Hematopoietic multipotent progenitor cell treated with erythropoietin and hydrocortisone succinate and interleukin-3 and kit ligand, for 17 days (in vitro differentiated cells): Measurements from ENCODE around the gene PLA2G4A.
"Not testable (repeated sequence)": the region's sequence is repeated elsewhere in the genome, so short reads cannot be mapped to it uniquely, and the experiment has no call there.

ENCODE experiments used
- DNase-seq: peaks from one replicate; pipeline ENCODE4 v3.0.0-alpha.2; 2015; ENCODE audit warnings: low spot score

PLA2G4A gene

DNA sequence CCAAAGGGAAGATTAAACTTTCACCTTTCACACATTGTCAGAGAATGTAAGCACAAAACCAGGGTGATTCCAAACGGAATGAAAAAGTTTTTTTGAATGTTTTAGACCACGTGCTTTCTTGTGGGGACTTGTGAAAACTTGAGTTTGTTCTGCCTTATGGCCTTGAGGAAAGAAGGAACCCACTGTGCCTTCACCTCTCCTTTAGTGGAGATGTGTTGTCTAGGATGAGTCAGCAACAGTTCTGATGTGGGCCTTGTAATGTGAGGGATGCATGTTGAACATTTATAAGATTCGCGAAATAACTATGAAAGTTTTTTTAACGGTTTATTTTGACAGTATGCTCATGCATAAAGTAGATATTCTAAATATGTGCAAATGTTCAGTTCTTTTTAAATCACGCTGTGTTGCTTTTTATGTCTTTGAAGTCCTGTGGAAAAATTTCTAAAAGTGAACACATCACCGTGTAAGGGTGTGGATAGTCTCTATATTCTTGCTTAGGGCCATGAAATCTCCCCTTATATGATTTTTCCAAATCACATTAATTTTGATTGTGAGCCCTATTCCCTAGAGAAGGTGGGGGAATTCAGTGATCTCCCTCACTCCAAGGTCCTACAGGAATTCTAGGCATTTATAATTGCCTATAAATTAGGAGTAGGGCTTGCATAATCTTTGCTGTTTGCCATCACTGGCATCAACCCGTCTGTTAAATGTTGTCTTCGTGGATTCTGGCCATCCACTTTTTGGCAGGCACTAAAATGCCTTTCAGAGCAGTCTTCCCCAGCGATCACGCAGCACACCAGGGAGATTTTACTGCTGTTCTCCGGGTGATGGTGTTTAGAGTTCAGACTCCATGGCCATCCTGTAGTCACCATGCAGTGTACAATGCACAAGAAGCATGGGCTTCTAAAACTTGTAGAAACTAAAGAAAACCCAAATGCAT, 47.4 kb downstream of the PLA2G4A start:
- no peak for DNase-seq

DNA sequence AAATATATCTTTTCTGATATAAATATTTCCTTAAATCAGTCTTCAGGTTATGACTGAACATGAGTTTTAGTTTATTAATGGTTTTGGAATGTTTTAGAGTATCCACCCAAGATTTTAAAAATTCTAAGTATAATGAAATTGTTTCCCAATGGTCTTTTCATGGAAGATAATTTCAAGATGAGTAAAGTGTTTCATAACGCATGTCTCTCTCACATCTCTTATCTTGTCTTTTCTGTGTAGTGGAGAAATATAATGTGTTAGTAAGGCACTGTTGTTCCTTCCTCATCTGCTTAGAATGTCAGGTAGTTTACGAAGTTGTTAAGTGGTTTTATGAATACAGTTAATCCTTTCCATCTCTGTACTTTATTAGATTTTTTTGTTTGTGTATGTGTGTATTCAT, 49.6 kb downstream of the PLA2G4A start:
- no peak for DNase-seq

DNA sequence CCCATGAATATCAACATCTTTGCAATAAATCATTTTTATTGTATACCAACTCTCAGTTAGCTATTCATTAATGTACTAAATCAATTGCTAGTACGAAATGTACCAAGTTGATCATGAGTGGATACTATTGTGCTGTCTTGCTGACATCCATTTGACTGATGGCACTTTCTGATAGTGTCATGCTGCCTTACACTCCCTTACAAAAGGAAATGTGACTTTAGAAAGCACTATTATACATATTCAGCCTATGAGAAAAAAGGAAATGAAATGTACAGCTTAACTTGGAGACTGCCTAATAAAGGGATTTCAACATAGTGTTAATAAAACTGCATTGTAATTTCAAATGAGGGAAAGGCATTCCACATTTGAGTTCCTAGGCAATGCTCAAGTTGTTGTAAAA, 52.2 kb downstream of the PLA2G4A start:
- DNase-seq = no peak

DNA sequence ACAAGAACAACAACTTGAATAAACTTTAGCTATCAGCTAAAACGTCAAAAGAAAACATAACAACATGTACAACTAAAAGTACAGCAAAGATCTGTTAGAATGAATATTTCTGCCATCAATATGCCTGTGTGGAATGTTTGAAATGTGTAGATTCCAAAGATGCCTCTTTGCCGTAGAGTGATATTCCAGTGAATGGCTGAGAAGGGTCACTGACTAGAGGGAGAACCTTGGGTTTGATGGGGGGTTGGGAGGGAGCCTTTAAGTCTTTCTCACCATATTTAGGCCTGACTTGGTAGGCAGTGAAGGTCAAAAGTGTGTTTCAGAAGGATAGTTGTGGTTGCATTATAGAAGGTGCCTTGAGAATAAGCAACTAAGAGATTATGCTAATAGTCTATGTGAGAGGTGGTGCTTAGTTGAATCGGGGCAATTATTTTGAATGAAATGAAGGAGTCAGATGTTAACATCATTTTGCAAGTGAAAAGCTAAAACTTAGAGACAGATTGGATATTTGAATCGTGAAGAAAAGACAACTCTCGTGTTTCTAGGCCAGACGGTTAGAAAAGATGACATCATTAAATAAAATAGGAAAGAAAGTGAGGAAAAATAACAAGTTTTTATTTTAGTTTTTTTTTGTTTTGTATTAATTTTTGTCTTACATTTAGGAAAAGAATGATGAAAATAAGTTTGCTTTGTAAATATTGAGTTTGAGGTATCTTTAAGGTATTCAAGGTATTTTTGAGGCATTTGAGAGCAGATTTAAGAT, 53.8 kb downstream of the PLA2G4A start:
- no peak for DNase-seq

DNA sequence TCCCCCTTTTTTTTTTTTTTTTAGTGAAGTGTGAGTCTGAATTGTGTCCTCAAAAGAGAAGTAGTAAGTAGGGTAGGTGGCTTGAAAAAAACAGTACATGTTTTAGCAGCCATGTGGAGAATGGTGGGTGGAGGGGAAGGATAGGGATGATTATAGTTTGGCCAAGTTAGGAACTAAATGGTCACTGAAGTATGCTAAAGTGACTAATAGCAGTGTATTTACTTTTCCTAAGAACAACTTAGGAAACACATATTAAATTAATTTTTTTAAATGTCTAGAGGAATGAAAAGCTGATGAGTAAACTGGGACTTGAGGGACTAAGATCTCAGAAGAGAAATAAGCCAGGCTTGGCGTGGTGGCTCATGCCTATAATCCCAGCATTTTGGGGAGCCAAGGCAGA, 55.5 kb downstream of the PLA2G4A start:
- DNase-seq = no peak

DNA sequence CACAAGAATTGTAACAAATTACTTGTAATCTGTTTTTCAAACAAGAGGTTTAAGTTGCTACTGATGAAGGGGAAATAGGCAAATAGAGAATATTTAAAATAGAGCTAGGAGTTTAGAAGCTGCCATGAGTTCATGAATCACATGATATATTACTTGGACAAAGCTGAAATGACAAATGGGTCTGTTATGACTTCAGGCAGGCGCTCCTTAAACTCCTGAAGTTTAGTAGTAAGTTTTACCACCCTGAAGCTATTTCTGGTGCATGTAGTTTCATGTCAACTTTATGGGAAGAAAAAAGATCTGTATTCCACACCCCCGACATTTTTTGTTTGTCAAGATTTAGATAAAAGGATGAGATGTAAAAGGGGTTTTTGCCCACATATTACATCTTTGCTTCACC, 58.5 kb downstream of the PLA2G4A start:
- DNase-seq = no peak

DNA sequence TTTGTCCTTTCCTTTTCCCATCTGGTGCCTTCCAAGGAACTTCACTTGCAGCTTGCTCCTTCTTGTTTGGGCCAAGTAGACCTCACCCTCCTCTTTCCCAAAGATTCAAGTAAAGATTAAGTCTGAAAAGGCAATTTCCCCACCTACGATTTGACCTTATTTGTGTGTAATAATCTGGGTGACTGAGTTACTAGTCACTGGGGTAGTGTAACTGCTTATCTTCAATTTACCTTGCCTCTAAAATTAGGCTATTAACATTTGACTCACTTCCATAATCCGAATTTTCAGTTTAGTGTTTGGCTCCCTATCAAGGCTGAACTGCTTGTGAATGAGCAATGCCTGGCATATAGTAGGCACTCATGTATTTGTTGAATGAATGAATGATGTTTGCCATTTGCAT, 59.6 kb downstream of the PLA2G4A start:
- DNase-seq = no peak

DNA sequence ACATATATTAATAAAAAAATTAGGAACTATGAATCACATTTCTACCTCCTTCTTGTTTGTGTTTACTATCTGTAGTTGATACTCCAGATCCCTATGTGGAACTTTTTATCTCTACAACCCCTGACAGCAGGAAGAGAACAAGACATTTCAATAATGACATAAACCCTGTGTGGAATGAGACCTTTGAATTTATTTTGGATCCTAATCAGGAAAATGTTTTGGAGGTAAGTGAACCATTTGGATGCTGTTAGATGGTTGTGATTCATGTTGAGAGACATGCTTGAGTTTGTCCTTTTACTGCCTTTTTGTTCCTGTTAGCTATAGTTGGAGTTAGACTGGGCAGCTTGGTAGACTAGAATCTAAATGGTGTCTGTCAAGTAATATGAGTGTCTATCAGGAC, 64.2 kb downstream of the PLA2G4A start:
- no peak for DNase-seq

DNA sequence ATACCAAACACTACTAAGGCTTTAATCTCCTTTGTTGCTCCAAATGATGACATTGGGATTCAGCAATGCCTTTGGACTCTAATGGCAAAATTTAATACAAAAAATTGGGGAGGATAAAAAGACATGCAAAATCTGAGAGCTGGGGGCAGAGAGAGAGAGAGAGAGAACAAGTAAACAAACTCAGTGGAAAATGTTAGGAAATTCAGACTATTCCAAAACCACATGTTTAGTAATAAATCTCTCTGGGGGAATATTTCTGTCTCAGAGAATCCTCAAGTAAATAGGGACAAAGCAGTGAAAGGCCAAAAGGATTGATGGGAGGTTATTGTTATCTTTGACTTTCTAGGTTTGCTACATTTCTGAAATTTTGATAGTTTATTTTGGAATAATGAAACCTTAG, 65.7 kb downstream of the PLA2G4A start:
- DNase-seq = no peak

DNA sequence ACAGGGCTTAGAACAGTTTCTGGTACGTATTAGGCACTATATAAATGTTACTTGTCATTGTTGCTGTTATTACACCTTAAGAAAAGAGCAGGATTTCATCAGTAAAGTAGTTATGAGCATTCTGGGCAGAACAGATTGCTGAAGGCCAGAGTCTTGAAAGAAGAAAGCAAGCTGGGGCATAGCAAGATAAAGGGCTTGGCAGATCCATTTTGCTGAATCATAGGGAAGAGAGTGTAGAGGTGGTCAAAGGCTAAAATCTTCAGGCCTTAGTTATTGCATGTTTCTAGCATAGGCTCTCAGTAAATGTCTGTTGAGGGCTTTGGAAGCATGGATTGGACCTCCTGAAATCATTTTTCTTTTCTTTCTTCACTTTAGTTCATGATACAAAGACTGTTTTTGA, 67.5 kb downstream of the PLA2G4A start:
- no peak for DNase-seq

DNA sequence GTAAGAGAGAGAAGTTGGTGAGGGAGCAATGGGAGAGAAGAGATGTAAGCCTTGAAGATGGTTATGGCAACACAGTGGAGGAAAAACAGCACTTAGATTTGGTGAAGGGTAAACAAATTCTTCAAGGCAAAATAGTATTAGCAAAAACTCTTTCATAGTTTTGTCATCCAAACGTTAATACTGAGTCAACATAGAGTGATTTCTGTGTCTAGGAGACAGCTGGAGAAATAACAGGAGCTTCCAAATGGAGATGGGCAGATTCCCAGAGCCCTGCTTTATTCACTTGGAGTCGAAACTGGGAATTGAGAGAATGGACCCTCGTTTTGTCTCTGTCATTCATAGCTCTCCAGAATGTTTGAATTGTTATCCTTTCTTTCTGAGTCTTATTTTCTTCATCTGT, 68.3 kb downstream of the PLA2G4A start:
- no peak for DNase-seq

DNA sequence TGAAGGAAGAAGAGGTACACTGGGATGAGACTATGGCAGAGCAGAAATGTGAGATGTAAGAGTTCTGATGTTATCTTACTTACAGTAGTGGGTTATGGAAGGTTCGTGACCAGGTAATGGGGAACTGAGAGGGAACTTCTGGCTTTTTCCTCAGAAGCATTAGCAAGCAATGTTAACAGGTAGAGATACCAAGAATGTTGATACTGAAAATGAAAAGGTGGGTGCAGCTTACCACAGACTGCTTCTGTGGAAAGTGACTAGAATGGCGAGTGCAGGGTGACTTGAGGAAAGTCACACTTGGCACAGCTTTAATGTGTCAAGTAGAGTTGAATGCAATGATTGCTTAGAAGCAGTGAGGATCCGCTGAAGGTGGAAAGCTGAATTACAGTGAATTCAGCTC, 70.8 kb downstream of the PLA2G4A start:
- DNase-seq = no peak

DNA sequence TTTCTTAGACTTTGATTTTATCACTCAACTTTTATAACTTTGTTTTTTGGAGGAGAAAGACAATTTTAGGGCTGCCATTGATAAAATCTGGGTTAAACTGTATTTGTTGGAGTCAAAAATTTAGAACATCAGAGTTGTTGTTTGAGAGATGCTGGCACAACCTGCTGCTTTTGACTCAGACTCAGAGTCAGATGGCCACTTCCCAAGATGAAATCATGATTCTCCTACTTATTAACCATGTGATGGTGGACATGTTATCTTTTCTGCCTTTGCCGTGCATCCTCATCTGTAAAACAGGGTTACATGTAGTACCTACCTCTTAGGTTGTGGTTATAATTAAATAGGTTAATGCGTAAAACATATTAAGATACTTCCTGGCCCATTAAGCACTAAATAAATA, 71.2 kb downstream of the PLA2G4A start:
- DNase-seq = no peak

DNA sequence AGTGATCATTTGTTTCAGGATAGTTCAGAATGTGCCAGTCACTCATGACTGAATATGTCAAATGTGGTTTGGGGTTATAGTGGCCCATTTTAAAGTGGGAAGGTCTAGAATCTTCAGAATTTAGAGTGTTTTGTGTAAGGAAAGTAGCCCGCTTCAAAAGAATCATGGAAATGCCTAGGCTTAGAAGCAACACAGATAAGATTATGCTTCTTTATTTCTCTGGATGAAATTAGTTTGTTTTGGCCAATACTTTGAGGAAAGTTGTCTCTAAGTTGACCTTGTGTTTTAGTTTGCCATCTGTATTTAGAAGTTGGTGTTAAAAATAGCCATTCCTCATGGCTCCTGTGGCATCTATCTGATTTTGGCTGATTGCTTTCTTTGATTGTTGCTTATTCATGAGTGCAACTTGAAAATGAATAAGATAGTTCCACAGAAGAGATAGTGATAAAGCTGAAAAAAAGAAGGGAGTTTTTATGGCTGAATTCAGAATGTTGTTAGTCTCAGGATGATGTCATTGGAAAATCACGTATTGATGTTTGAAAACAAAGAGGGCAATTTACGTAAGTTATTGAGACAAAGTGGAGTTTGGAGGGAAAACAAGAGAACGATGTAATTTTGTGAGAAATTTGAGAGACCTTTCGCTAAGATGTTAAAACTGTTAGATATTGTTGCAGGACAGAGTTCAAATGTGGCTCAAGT, 71.9 kb downstream of the PLA2G4A start:
- no peak for DNase-seq

DNA sequence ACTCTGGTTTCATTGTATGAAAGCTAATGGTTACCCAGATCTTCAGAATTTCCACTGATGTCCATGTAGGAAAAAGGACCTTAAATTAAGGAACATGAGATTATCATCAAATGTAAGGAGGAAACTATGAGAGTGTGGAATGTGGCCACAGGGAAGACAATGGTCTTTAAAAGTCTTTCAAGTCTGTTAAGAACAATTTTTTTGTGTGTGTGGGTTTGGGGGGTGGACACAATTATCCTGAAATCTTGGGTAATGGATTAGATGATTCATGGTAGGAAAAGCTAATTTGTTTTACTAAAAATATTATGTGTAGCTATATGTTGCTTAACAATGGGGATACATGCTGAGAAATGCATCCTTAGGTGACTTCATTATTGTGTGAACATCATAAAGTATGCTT, 72.9 kb downstream of the PLA2G4A start:
- no peak for DNase-seq

DNA sequence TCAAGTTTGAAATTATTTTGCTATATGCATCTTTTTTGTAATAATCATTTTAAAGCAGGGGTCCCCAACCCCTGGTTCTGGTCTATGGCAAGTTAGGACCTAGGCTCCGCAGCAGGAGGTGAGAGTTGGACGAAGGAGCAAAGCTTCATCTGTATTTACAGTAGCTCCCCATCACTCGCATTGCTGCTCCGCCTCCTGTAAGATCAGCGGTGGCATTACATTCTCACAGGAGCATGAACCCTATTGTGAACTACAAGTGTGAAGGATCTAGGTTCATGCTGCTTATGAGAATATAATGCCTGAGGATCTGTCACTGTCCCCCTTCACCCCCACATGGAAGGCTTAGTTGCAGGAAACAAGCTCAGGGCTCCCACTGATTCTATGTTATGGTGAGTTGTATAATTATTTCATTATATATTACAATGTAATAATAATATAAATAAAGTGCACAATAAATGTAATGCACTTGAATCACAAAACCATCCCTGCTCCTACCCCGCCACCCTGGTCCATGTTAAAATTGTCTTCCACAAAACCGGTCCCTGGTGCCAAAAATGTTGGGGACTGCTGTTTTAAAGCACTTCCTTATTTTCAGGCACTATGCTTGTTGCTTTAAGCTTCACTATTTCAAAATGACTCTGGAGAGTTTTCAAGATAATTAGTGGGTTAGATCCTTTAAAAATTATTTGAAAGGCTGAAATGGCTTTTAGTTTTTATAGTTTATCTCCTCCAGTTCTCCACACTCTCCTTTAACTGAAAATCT, 74.8 kb downstream of the PLA2G4A start:
- DNase-seq = no peak

DNA sequence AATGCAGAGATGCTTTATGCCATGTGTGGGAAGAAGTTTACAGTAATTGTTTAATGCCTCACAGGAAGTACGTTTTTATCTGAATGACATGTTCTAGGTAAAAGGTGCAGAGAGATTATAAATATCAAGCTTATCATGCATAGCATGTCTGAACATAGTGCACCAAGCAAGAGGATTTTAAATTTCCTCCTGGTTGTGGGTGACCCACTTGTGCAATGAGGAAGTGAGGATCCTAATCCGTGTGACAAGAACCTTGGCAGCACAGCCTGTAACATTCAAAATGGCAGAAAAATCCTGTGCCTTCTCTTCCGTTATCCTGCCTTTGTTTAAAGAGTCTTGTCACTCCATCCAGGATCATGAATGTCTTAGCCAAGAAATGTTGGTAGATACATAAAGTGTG, 75.6 kb downstream of the PLA2G4A start:
- DNase-seq = no peak

DNA sequence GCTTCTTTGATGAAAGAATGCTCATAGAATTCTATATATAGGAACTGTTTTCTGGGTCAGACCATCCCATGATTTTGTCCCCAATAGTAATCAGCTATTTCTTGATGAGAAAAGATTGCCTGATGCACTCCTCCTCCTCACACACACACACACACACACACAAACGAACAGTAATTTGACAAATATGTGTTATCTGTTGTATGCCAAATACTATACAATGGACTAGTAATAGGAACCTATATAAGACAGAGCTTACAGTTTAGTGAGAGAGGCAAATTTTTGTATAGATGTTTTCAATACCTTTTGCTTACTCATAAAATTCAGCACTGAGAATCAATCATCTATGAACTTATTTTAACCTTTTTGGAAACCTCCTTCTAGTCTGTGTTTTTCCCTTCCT, 76.8 kb downstream of the PLA2G4A start:
- no peak for DNase-seq

DNA sequence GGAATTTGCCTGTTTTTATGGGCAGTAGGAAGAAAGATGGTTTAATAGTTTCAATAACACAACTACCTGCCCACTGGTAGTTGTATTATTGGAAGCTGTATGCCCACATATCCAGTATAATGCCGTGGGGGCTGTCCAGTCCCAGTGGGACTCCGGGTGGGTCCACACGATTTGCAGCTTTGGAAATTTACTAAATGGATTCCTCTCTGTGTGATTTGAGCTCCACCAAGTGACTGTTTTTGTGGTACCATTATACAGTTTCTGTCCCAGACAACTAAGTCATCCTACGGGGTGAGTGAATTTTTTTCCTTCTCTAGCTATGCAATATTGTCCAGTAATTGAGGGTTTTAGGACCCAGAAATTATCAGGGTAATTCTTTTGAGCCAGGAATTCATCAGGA, 86.8 kb downstream of the PLA2G4A start:
- no peak for DNase-seq

DNA sequence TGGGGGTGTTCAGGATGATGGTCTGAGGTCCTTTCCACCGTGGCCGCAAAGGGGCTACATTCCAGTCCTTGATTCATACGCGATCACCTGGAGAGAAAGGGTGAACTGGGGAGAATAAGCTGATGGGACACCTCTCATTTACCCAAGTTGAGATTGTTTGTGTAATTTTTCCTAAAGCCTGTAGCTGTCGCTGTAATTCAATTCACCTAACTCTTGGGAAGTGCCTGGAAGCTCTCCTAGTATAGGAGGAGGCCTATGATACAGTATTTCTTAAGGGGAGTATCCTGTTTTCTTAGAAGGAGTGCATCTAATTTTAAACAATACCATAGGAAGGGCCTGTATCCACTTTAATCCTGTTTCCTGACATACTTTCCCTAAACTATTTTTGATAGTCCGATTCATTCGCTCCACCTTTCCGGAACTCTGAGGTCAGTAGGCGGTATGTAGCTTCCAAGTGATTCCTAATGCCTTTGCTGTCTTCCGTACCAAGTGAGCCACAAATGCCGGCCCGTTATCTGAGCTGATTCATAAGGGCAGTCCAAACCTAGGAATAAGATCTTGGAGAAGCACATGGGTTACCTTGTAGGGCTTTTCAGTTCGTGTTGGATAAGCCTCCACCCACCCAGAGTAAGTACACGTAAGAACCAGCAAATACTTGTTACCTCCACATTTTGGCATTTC, 88.5 kb downstream of the PLA2G4A start:
- DNase-seq = not testable (repeated sequence)

DNA sequence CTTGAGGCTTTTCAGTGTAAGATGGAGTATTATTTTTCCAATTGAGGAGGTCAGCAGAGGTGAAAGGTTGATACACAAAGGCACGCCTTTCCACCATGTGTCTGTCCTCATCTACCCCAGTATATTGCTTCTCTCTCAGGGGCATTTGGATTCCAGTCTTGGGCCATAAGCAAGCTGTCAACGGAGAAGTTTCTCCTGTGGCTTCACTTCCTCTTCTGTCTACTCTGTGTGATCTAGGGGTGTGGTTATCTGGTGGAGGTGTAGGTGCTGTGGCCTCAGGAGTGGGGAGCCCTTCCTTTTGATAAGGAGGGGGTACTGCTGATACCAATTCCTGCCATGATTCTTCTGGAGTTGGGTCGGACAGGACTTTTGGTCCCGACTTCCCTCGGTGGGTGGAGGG, 92.6 kb downstream of the PLA2G4A start:
- DNase-seq = not testable (repeated sequence)
